Activated T-helper 1 cell treated with anti-CD3 and anti-CD28 coated beads, Interleukin-12 subunit alpha, Interleukin-12 subunit beta, Interleukin-2, Interleukin-4 antibody, amounts not matched to agents 30 ng/mL and 10 ng/mL and 1 ng/mL, durations not matched to agents 14 hours and 24 hours and 36 hours (primary cell): ENCODE measurements around the gene SYNRG. TPM values are rescaled to one million over a fixed set of nuclear protein-coding genes. Genes with fewer than 3 reads are reported as not detected.

ENCODE experiments used
- DNase-seq: peaks from one replicate; pipeline ENCODE4 v3.0.0; 2021; ENCODE audit warnings: low spot score
- H3K27ac Mint-ChIP-seq: one replicate; pipeline ENCODE4 v1.8.0; 2021; ENCODE audit warnings: mild to moderate bottlenecking, mixed read lengths
- H3K27me3 Mint-ChIP-seq: one replicate; pipeline ENCODE4 v1.8.0; 2022; ENCODE audit warnings: mild to moderate bottlenecking, moderate library complexity, mixed read lengths; ENCODE audit not compliant: insufficient read depth
- H3K36me3 Mint-ChIP-seq: one replicate; pipeline ENCODE4 v1.8.0; 2021; ENCODE audit warnings: low read depth, mixed read lengths
- H3K4me1 Mint-ChIP-seq: one replicate; pipeline ENCODE4 v1.8.0; 2021; ENCODE audit warnings: low read depth, mixed read lengths
- H3K4me3 Mint-ChIP-seq: one replicate; pipeline ENCODE4 v1.8.0; 2021; ENCODE audit warnings: mild to moderate bottlenecking, moderate library complexity, mixed read lengths
- H3K9me3 Mint-ChIP-seq: one replicate; pipeline ENCODE4 v1.8.0; 2021; ENCODE audit warnings: mixed read lengths
- intact Hi-C: fragments of 100-400 bp; cut with micrococcal nuclease; formaldehyde crosslinking; loops from one replicate; pipeline ENCODE4 v1.15.1; 2024
- total RNA-seq: library from RNA; stranded (reverse); gene quantifications from 2 replicates; pipeline ENCODE4 v1.2.3, GENCODE V29; 2022

SYNRG gene
- total RNA-seq, 1 donor from 2014 or later = 51.4 TPM

- no peaks in the 10 kb centered on the region for H3K9me3 Mint-ChIP-seq
- no peaks in the 10 kb centered on the region for H3K27me3 Mint-ChIP-seq
- intact Hi-C loops = no loop called here
- peaks cover 33% of the 10 kb centered on the region for H3K4me1 Mint-ChIP-seq
- no peak overlapping the region for H3K27ac Mint-ChIP-seq
- DNase-seq = no peak
- H3K36me3 Mint-ChIP-seq = peaks cover 42% of the 10 kb centered on the region
- no peak overlapping the region for H3K4me3 Mint-ChIP-seq
These were observed 55.7 kb downstream of the SYNRG start for GRCh38 chr17:37553401-37553966.

- Mint-ChIP-seq H3K27me3 (no peaks in the 10 kb centered on the region), H3K4me3 (no peak overlapping the region), H3K27ac (no peak overlapping the region), H3K9me3 (no peaks in the 10 kb centered on the region), H3K36me3 (peaks cover 35% of the 10 kb centered on the region), H3K4me1 (peaks cover 40% of the 10 kb centered on the region)
- intact Hi-C loops = no loop called here
- DNase-seq = no peak
These were observed 57.4 kb downstream of the SYNRG start for GRCh38 chr17:37551788-37552187.

- intact Hi-C loops = no loop called here
- Mint-ChIP-seq H3K36me3 (peaks cover 26% of the 10 kb centered on the region), H3K9me3 (no peaks in the 10 kb centered on the region), H3K27ac (no peak overlapping the region), H3K4me3 (no peak overlapping the region), H3K4me1 (peaks cover 43% of the 10 kb centered on the region), H3K27me3 (no peaks in the 10 kb centered on the region)
- no peak for DNase-seq
These were observed 61.2 kb downstream of the SYNRG start for GRCh38 chr17:37547986-37548385.

DNA sequence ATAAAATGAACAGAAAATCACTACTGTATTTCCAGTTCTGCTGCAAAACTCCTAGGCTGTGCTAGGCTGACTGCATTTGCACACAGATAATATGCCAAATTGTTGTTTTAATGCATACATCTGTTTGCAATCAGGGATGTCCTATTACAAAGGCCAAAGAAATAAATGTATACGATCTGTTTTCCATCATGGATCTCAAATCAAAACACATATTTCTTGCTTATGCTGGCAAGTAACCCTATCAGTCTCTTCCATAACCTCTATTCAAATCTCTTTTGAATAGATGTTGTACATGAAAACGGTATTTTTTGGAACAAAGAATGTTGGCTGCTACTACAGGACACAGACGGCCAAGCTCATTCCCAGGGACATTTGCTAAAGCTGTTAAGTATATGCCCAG lies 62.9 kb downstream of the SYNRG start:
- Mint-ChIP-seq H3K4me1 (peaks cover 26% of the 10 kb centered on the region), H3K36me3 (peaks cover 26% of the 10 kb centered on the region)
- intact Hi-C loops = no loop called here

DNA sequence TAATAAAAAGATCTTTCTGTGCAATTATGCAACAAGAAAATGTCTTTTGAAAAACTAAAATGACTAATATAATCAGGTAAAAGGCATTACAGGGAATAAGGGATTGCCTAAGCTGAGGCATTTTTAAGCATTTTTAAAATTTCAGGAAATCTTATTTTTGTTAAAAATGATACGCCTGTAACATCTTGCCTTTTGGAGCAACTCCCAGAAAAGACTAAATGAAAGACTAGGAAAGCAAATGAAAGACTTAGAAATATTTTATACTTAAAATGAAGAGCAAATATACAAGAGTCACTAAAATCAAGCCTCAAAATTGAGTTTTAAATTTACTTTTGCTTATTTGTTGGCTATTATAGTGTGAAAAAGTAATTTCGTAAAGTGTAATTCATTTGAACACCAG lies 63.7 kb downstream of the SYNRG start:
- no peaks in the 10 kb centered on the region for H3K9me3 Mint-ChIP-seq
- no peak for DNase-seq
- H3K4me1 Mint-ChIP-seq = peaks cover 19% of the 10 kb centered on the region
- H3K27ac Mint-ChIP-seq = no peak overlapping the region
- intact Hi-C loops = no loop called here
- H3K27me3 Mint-ChIP-seq = no peaks in the 10 kb centered on the region
- no peak overlapping the region for H3K4me3 Mint-ChIP-seq
- peaks cover 24% of the 10 kb centered on the region for H3K36me3 Mint-ChIP-seq

More for the DNA sequence above, 62.9 kb downstream of the SYNRG start:
- Mint-ChIP-seq H3K9me3 (no peaks in the 10 kb centered on the region), H3K27me3 (no peaks in the 10 kb centered on the region), H3K27ac (no peak overlapping the region), H3K4me3 (no peak overlapping the region)
- no peak for DNase-seq

GRCh38 chr17:37543637-37544052 lies 65.6 kb downstream of the SYNRG start:
- H3K36me3 Mint-ChIP-seq = peaks cover 26% of the 10 kb centered on the region
- no peak for DNase-seq
- no peak overlapping the region for H3K4me3 Mint-ChIP-seq
- H3K9me3 Mint-ChIP-seq = no peaks in the 10 kb centered on the region
- H3K27ac Mint-ChIP-seq = no peak overlapping the region
- H3K4me1 Mint-ChIP-seq = peaks cover 13% of the 10 kb centered on the region
- H3K27me3 Mint-ChIP-seq = no peaks in the 10 kb centered on the region
- intact Hi-C loops = no loop called here

GRCh38 chr17:37541880-37542660 lies 67.1 kb downstream of the SYNRG start:
- Mint-ChIP-seq H3K27me3 (no peaks in the 10 kb centered on the region), H3K4me1 (peaks cover 8% of the 10 kb centered on the region), H3K4me3 (no peak overlapping the region), H3K9me3 (no peaks in the 10 kb centered on the region), H3K36me3 (peaks cover 34% of the 10 kb centered on the region), H3K27ac (no peak overlapping the region)
- intact Hi-C loops = no loop called here
- no peak for DNase-seq

DNA sequence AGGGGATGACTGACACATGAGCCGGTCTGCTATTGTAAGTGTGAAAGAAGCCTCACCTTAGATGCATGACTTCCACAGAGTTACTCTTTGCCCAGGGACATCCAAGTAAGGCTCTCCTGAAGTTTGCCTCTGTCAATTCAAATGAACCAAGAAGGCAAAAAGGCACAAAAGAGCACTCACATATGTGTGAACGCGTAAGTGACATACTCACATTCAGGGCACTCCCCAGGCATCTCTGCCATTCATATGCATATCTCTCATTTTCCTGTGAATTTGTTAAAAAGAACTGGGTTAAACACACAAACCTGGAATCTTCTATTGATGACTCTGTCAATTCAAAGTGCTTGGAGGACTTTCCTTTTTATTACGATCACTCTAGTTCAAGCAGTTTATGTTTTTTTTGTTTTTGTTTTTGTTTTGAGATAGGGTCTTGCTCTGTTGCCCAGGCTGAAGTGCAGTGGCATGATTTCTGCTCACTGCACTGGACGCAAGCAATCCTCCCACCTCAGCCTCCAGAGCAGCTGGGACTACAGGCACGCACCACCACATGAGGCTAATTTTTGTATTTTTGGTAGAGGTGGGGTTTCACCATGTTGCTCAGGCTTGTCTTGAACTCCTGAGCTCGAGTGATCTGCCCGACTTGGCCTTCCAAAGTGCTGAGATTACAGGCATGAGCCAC lies 70.1 kb downstream of the SYNRG start:
- Mint-ChIP-seq H3K27ac (no peak overlapping the region), H3K4me3 (no peak overlapping the region), H3K9me3 (no peaks in the 10 kb centered on the region), H3K4me1 (no peaks in the 10 kb centered on the region), H3K27me3 (no peaks in the 10 kb centered on the region), H3K36me3 (peaks cover 49% of the 10 kb centered on the region)
- DNase-seq = no peak
- intact Hi-C loops = no loop called here

DNA sequence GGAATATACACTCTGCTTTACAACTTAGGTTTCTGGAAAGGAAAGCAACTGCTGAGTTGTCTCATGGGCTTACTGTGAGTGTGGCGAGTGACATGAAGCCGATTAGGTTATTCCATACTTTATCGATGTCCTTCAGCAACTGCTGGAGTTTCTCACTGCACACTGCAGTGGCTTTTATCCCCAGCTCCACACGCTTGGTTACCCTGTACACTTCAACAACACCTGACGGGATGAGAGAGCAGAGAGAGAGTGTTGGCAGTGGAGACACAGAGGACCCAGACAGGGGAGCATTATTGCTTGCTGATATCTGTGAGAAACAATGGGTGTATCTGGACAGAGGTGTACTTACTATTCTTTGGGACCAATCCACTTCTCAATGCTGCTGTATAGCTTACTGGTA lies 73.3 kb downstream of the SYNRG start:
- Mint-ChIP-seq H3K36me3 (peaks cover 42% of the 10 kb centered on the region), H3K27me3 (no peaks in the 10 kb centered on the region), H3K4me1 (no peaks in the 10 kb centered on the region), H3K4me3 (no peak overlapping the region), H3K27ac (no peak overlapping the region), H3K9me3 (no peaks in the 10 kb centered on the region)
- intact Hi-C loops = no loop called here
- no peak for DNase-seq

GRCh38 chr17:37532756-37533155 lies 76.5 kb downstream of the SYNRG start:
- no peak for DNase-seq
- peaks cover 40% of the 10 kb centered on the region for H3K36me3 Mint-ChIP-seq
- intact Hi-C loops = no loop called here
- H3K4me3 Mint-ChIP-seq = no peak overlapping the region
- no peaks in the 10 kb centered on the region for H3K4me1 Mint-ChIP-seq
- no peak overlapping the region for H3K27ac Mint-ChIP-seq
- H3K9me3 Mint-ChIP-seq = no peaks in the 10 kb centered on the region
- H3K27me3 Mint-ChIP-seq = no peaks in the 10 kb centered on the region

- H3K4me1 Mint-ChIP-seq = peaks cover 11% of the 10 kb centered on the region
- intact Hi-C loops = no loop called here
- no peak overlapping the region for H3K27ac Mint-ChIP-seq
- no peaks in the 10 kb centered on the region for H3K9me3 Mint-ChIP-seq
- H3K36me3 Mint-ChIP-seq = peaks cover 29% of the 10 kb centered on the region
- no peak for DNase-seq
- no peaks in the 10 kb centered on the region for H3K27me3 Mint-ChIP-seq
- H3K4me3 Mint-ChIP-seq = no peak overlapping the region
These were observed 78.8 kb downstream of the SYNRG start for GRCh38 chr17:37530420-37530819.

DNA sequence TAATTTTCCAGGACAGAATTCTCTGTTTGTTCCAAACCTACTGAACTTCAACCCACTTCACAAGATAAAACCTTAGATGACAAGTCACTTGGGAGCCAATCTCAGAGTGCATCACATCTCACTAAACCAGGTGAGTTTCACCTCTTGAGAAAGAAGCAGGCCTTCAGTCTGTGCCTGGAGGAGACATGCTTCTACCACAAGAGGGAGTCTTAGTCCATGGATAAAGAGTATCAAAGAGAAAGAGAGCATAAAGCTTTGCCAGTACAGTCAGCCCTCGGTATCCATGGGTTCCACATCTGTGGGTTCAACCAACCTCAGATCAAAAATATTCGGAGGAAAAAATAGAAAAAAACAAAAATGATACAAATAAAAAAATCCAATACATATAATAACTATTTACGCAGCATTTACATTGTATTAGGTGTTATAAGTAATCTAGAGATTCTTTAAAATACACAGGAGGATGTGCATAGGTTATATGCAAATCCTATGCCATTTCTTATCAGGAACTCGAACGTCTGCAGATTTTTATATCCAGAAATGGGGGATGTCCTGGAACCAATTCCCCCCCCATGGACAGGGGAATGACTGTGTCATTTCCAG lies 81.9 kb downstream of the SYNRG start:
- H3K4me3 Mint-ChIP-seq = no peak overlapping the region
- intact Hi-C loops = loop anchor here (1.0 kb wide), 1 partner anchor 264 kb away; no protein-coding TSS in a partner anchor
- peaks cover 40% of the 10 kb centered on the region for H3K36me3 Mint-ChIP-seq
- peaks cover 17% of the 10 kb centered on the region for H3K4me1 Mint-ChIP-seq
- no peaks in the 10 kb centered on the region for H3K27me3 Mint-ChIP-seq
- H3K9me3 Mint-ChIP-seq = no peaks in the 10 kb centered on the region
- no peak for DNase-seq
- no peak overlapping the region for H3K27ac Mint-ChIP-seq

- DNase-seq = no peak
- Mint-ChIP-seq H3K36me3 (peaks cover 37% of the 10 kb centered on the region), H3K27me3 (no peaks in the 10 kb centered on the region), H3K4me1 (peaks cover 27% of the 10 kb centered on the region), H3K4me3 (no peak overlapping the region), H3K27ac (peak overlapping the region; percentile 55), H3K9me3 (no peaks in the 10 kb centered on the region)
- intact Hi-C loops = no loop called here
These were observed 85.5 kb downstream of the SYNRG start for GRCh38 chr17:37523715-37524219.
